ENCODE results near the gene MYBPC3.

Gene MYBPC3

GRCh38 chr11:47328449-47329390, 23.8 kb downstream of the MYBPC3 start:
- no peak overlapping the region for H3K4me3 ChIP-seq (replicated peaks; ENCODE audit: low read depth, low read length)
- no peak for DNase-seq (ENCODE audit: low read depth)
- no peak for TF ChIP-seq CTCF (IDR thresholded peaks at IDR 0.05; ENCODE audit: low read length, missing control alignments)

GRCh38 chr11:47327949-47328348, 24.6 kb downstream of the MYBPC3 start:
- TF ChIP-seq CTCF (IDR thresholded peaks at IDR 0.05; ENCODE audit: low read length, missing control alignments): no peak
- H3K4me3 ChIP-seq (replicated peaks; ENCODE audit: low read depth, low read length): no peak overlapping the region
- no peak for DNase-seq (ENCODE audit: low read depth)

GRCh38 chr11:47327025-47327424, 25.5 kb downstream of the MYBPC3 start:
- no peak for DNase-seq (ENCODE audit: low read depth)
- H3K4me3 ChIP-seq (replicated peaks; ENCODE audit: low read depth, low read length): no peak overlapping the region
- no peak for TF ChIP-seq CTCF (IDR thresholded peaks at IDR 0.05; ENCODE audit: low read length, missing control alignments)

GRCh38 chr11:47326198-47326597, 26.3 kb downstream of the MYBPC3 start:
- H3K4me3 ChIP-seq (replicated peaks; ENCODE audit: low read depth, low read length): no peak overlapping the region
- TF ChIP-seq CTCF (IDR thresholded peaks at IDR 0.05; ENCODE audit: low read length, missing control alignments): no peak
- DNase-seq (ENCODE audit: low read depth): no peak

GRCh38 chr11:47325271-47326041, 27.0 kb downstream of the MYBPC3 start:
- DNase-seq (ENCODE audit: low read depth): no peak
- no peak overlapping the region for H3K4me3 ChIP-seq (replicated peaks; ENCODE audit: low read depth, low read length)
- no peak for TF ChIP-seq CTCF (IDR thresholded peaks at IDR 0.05; ENCODE audit: low read length, missing control alignments)

GRCh38 chr11:47324520-47324919, 28.0 kb downstream of the MYBPC3 start:
- no peak for DNase-seq (ENCODE audit: low read depth)
- TF ChIP-seq CTCF (IDR thresholded peaks at IDR 0.05; ENCODE audit: low read length, missing control alignments): no peak
- no peak overlapping the region for H3K4me3 ChIP-seq (replicated peaks; ENCODE audit: low read depth, low read length)
